Activated CD4-positive, alpha-beta T cell treated with anti-CD3 and anti-CD28 coated beads, Interleukin-2, amount 10 ng/mL, durations not matched to agents 7 days and 5 days (primary cell): ENCODE results near the gene BBC3. TPM values are rescaled to one million over a fixed set of nuclear protein-coding genes. Genes with fewer than 3 reads are reported as not detected.

Experiments
- CTCF ChIA-PET: fragments of 350-600 bp; sonication (Branson Sonifier 250); formaldehyde crosslinking; loops from one replicate; lab custom pipeline; 2021; ENCODE audit warnings: antibody characterized with exemption; lab: Charles Lee
- POLR2A ChIA-PET: fragments of 350-600 bp; sonication (Branson Sonifier 250); formaldehyde crosslinking; loops from one replicate; lab custom pipeline; 2021; ENCODE audit warnings: antibody characterized with exemption; lab: Charles Lee
- DNase-seq: peaks from one replicate; pipeline ENCODE4 v3.0.0-alpha.2; 2020
- H3K27ac Mint-ChIP-seq: one replicate; pipeline ENCODE4 v1.8.0; 2021; ENCODE audit warnings: mild to moderate bottlenecking, moderate library complexity, mixed read lengths
- H3K27me3 Mint-ChIP-seq: one replicate; pipeline ENCODE4 v1.8.0; 2021; ENCODE audit warnings: mixed read lengths
- H3K36me3 Mint-ChIP-seq: one replicate; pipeline ENCODE4 v1.8.0; 2021; ENCODE audit warnings: low read depth, mixed read lengths
- H3K4me1 Mint-ChIP-seq: one replicate; pipeline ENCODE4 v1.8.0; 2021; ENCODE audit warnings: mixed read lengths
- H3K4me3 Mint-ChIP-seq: one replicate; pipeline ENCODE4 v1.8.0; 2021; ENCODE audit warnings: mild to moderate bottlenecking, moderate library complexity, mixed read lengths
- H3K9me3 Mint-ChIP-seq: one replicate; pipeline ENCODE4 v1.8.0; 2021; ENCODE audit warnings: mixed read lengths
- total RNA-seq, 2 experiments: library from RNA; stranded (reverse); gene quantifications; one replicate each; pipeline ENCODE4 v1.2.3, GENCODE V29; 2021

Gene BBC3
- total RNA-seq, 2 experiments from 2014 or later: 12.8 to 19.0 TPM

- ChIA-PET POLR2A (no interaction called here), CTCF (interaction anchor here (0.7 to 3.2 kb wide), 5 partner anchors 11 to 1553 kb away, joined by 3 to 18 read pairs (median 4); partner anchors contain the start of gene SLC1A5)
- Mint-ChIP-seq H3K4me1 (peaks cover 11% of the 10 kb centered on the region), H3K27me3 (no peaks in the 10 kb centered on the region), H3K4me3 (no peak overlapping the region), H3K27ac (no peak overlapping the region), H3K9me3 (no peaks in the 10 kb centered on the region), H3K36me3 (peaks cover 44% of the 10 kb centered on the region)
- no peak for DNase-seq
Measured at GRCh38 chr19:47200530-47200929, 30.5 kb downstream of the BBC3 start.

GRCh38 chr19:47197141-47197540 lies 33.9 kb downstream of the BBC3 start:
- peaks cover 14% of the 10 kb centered on the region for H3K4me1 Mint-ChIP-seq
- ChIA-PET CTCF (interaction anchor here (2.5 kb wide), 1 partner anchor 10 kb away, joined by 7 read pairs; no protein-coding TSS in a partner anchor), POLR2A (no interaction called here)
- H3K4me3 Mint-ChIP-seq: no peak overlapping the region
- no peaks in the 10 kb centered on the region for H3K27me3 Mint-ChIP-seq
- no peaks in the 10 kb centered on the region for H3K9me3 Mint-ChIP-seq
- H3K27ac Mint-ChIP-seq: no peak overlapping the region
- no peak for DNase-seq
- peaks cover 35% of the 10 kb centered on the region for H3K36me3 Mint-ChIP-seq

GRCh38 chr19:47195434-47195833 lies 35.6 kb downstream of the BBC3 start:
- ChIA-PET CTCF (no interaction called here), POLR2A (no interaction called here)
- no peak for DNase-seq
- H3K36me3 Mint-ChIP-seq: peaks cover 37% of the 10 kb centered on the region
- H3K4me1 Mint-ChIP-seq: peaks cover 26% of the 10 kb centered on the region
- H3K4me3 Mint-ChIP-seq: no peak overlapping the region
- no peaks in the 10 kb centered on the region for H3K27me3 Mint-ChIP-seq
- H3K27ac Mint-ChIP-seq: peak overlapping the region; percentile 5
- H3K9me3 Mint-ChIP-seq: no peaks in the 10 kb centered on the region

GRCh38 chr19:47190167-47190727 lies 40.8 kb downstream of the BBC3 start:
- Mint-ChIP-seq H3K36me3 (peaks cover 43% of the 10 kb centered on the region), H3K9me3 (no peaks in the 10 kb centered on the region), H3K4me1 (peaks cover 64% of the 10 kb centered on the region), H3K4me3 (no peak overlapping the region), H3K27me3 (no peaks in the 10 kb centered on the region), H3K27ac (peak overlapping the region; percentile 83)
- ChIA-PET POLR2A (no interaction called here), CTCF (interaction anchor here (1.2 to 1.8 kb wide), 3 partner anchors 21 to 57 kb away, joined by 4 to 6 read pairs (median 5); no protein-coding TSS in a partner anchor)
- DNase-seq: peak; percentile 54

- Mint-ChIP-seq H3K9me3 (no peaks in the 10 kb centered on the region), H3K36me3 (peaks cover 49% of the 10 kb centered on the region), H3K27ac (peak overlapping the region; percentile 93), H3K4me3 (no peak overlapping the region), H3K27me3 (no peaks in the 10 kb centered on the region), H3K4me1 (peaks cover 71% of the 10 kb centered on the region)
- DNase-seq: no peak
- ChIA-PET CTCF (interaction anchor here (0.7 to 3.5 kb wide), 3 partner anchors 11 to 56 kb away, joined by 3 to 21 read pairs (median 20); no protein-coding TSS in a partner anchor), POLR2A (no interaction called here)
Measured at GRCh38 chr19:47188507-47189033, 42.4 kb downstream of the BBC3 start.

GRCh38 chr19:47187797-47188196 lies 43.2 kb downstream of the BBC3 start:
- Mint-ChIP-seq H3K4me3 (no peak overlapping the region), H3K36me3 (peaks cover 56% of the 10 kb centered on the region), H3K27ac (peak overlapping the region; percentile 93), H3K9me3 (no peaks in the 10 kb centered on the region), H3K4me1 (peaks cover 77% of the 10 kb centered on the region), H3K27me3 (no peaks in the 10 kb centered on the region)
- no peak for DNase-seq
- POLR2A ChIA-PET: no interaction called here
- CTCF ChIA-PET: interaction anchor here (0.6 to 3.5 kb wide), 6 partner anchors 9 to 56 kb away, joined by 3 to 21 read pairs (median 8); no protein-coding TSS in a partner anchor

- H3K27me3 Mint-ChIP-seq: no peaks in the 10 kb centered on the region
Measured at GRCh38 chr19:47187335-47187655, 43.7 kb downstream of the BBC3 start.

GRCh38 chr19:47186446-47187334 lies 44.3 kb downstream of the BBC3 start:
- Mint-ChIP-seq H3K36me3 (peaks cover 64% of the 10 kb centered on the region), H3K9me3 (no peaks in the 10 kb centered on the region), H3K27ac (peak overlapping the region; percentile 93), H3K4me3 (peak overlapping the region; percentile 44), H3K27me3 (no peaks in the 10 kb centered on the region), H3K4me1 (peaks cover 87% of the 10 kb centered on the region)
- DNase-seq: peak; percentile 78
- POLR2A ChIA-PET: interaction anchor here (0.7 kb wide), 1 partner anchor 58 kb away, joined by 3 read pairs; no protein-coding TSS in a partner anchor
- CTCF ChIA-PET: interaction anchor here (0.7 to 3.5 kb wide), 14 partner anchors 9 to 174 kb away, joined by 3 to 21 read pairs (median 3); partner anchors contain the start of gene CCDC9

More at GRCh38 chr19:47187335-47187655, 43.7 kb downstream of the BBC3 start:
- POLR2A ChIA-PET: no interaction called here
- Mint-ChIP-seq H3K4me3 (peak overlapping the region; percentile 44), H3K9me3 (no peaks in the 10 kb centered on the region), H3K36me3 (peaks cover 59% of the 10 kb centered on the region), H3K27ac (peak overlapping the region; percentile 93), H3K4me1 (peaks cover 81% of the 10 kb centered on the region)
- DNase-seq: no peak
- CTCF ChIA-PET: interaction anchor here (0.6 to 3.5 kb wide), 10 partner anchors 10 to 174 kb away, joined by 3 to 21 read pairs (median 4); no protein-coding TSS in a partner anchor

GRCh38 chr19:47183601-47184000 lies 47.4 kb downstream of the BBC3 start:
- H3K4me1 Mint-ChIP-seq: peaks cover 75% of the 10 kb centered on the region
- ChIA-PET POLR2A (no interaction called here), CTCF (no interaction called here)
- peak overlapping the region; percentile 31 for H3K27ac Mint-ChIP-seq
- H3K27me3 Mint-ChIP-seq: no peaks in the 10 kb centered on the region
- no peak for DNase-seq
- H3K9me3 Mint-ChIP-seq: no peaks in the 10 kb centered on the region
- H3K4me3 Mint-ChIP-seq: no peak overlapping the region
- peaks cover 64% of the 10 kb centered on the region for H3K36me3 Mint-ChIP-seq

- CTCF ChIA-PET: interaction anchor here (0.7 to 1.1 kb wide), 3 partner anchors 11 to 22 kb away, joined by 3 to 7 read pairs (median 4); no protein-coding TSS in a partner anchor
- Mint-ChIP-seq H3K27me3 (no peaks in the 10 kb centered on the region), H3K4me1 (peaks cover 82% of the 10 kb centered on the region), H3K27ac (peak overlapping the region; percentile 58), H3K9me3 (no peaks in the 10 kb centered on the region), H3K36me3 (peaks cover 73% of the 10 kb centered on the region), H3K4me3 (no peak overlapping the region)
- POLR2A ChIA-PET: no interaction called here
- no peak for DNase-seq
Measured at GRCh38 chr19:47179653-47180310, 51.2 kb downstream of the BBC3 start.

- Mint-ChIP-seq H3K36me3 (peaks cover 62% of the 10 kb centered on the region), H3K27ac (peak overlapping the region; percentile 88), H3K9me3 (no peaks in the 10 kb centered on the region), H3K27me3 (no peaks in the 10 kb centered on the region), H3K4me1 (peaks cover 58% of the 10 kb centered on the region), H3K4me3 (peak overlapping the region; percentile 44)
- peak; percentile 59 for DNase-seq
- CTCF ChIA-PET: interaction anchor here (0.9 to 2.5 kb wide), 6 partner anchors 10 to 96 kb away, joined by 3 to 10 read pairs (median 6); no protein-coding TSS in a partner anchor
- POLR2A ChIA-PET: interaction anchor here (1.0 kb wide), 1 partner anchor 18 kb away, joined by 3 read pairs; no protein-coding TSS in a partner anchor
Measured at GRCh38 chr19:47176627-47177090, 54.3 kb downstream of the BBC3 start.
